Activated naive CD4-positive, alpha-beta T cell treated with anti-CD3 and anti-CD28 coated beads, Interleukin-2, amount 50 U/mL, for 16 hours (primary cell): ENCODE data around the gene PUS7L.
"Not testable (repeated sequence)": the region's sequence is repeated elsewhere in the genome, so short reads cannot be mapped to it uniquely, and the experiment has no call there.

ENCODE experiments used
- DNase-seq: peaks from one replicate; pipeline ENCODE4 v3.0.0-alpha.2; 2020

PUS7L gene

DNA sequence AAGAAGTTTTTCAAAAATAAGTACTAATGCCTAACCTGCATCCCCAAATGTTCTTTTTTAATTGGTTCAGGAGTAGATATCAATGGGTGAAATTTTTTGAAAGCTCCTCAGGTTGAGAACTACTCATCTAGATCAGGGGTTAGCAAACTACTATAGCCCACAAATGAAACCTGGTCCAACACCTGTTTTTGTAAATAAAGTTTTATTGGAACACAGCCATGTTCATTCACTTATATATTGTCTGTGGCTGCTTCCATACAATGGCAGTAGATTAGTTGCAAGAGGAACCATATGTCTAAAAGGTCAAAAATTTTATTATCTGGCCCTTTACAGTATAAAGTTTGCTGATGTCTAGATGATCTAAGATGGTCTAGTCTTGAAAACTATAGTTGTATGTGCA, 13.8 kb downstream of the PUS7L start:
- DNase-seq, result no peak

DNA sequence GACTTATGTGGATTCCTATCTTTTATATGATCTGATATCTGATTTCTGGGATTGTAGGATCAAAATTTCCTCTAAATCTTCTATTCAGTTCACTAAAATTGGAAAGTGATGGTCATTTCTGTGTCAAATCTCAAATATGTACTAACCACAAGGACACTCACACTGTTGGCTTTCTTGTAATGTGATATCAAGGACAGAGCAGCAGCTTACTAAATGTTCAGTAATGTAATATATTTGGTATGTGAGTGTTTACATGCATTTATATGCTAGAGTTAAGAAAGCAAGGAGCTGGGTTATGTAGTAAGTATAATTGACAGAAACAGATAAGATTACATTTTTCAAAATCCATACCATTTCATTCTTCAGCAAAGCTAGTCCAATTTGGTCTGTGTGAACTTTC, 16.5 kb downstream of the PUS7L start:
- DNase-seq, result no peak

DNA sequence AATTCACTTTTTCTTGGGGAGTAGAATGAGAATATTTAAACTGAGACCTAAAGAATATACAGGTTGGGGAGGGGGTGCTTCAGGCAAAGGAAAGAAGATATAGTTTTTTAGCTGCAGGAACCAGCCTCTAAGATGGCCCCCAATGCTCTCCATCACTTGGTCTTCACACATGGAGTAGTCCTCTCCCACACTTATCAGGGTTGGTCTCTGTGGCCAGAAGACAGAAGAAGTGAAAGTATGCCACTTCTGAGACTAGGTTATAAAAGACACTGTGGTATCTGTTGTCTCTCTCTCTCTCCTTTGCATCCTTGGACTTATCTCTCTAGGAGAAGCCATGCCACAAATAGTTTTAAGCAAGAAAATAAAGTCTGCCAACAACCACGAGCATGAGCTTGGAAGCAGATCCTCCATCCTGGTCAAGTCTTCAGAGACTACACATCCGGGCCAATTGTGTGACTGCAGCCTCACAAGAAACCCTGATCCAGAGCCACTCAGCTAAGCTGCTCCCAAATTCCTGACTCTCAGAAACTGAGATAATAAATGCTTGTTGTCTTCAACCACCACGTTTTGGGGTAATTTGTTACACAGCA, 18.0 kb downstream of the PUS7L start:
- DNase-seq, result no peak

DNA sequence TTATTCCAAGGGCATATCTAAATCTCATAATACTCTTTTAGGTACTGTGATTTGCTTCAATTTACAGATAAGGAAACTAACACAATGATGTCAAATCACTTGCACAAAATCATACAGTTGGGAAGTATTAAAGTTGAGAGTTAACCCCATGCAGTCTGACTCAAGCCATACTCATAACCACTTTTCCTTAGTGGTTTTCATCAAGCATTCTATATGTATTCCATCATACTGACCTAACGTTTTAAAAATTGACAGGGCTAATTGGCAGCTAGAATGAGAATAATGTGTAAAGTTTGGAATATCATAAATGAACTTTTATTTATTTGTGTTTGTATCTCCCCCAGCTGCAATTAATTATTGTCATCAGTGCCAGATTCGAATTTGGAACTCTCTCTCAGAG, 20.9 kb downstream of the PUS7L start:
- DNase-seq, result no peak

DNA sequence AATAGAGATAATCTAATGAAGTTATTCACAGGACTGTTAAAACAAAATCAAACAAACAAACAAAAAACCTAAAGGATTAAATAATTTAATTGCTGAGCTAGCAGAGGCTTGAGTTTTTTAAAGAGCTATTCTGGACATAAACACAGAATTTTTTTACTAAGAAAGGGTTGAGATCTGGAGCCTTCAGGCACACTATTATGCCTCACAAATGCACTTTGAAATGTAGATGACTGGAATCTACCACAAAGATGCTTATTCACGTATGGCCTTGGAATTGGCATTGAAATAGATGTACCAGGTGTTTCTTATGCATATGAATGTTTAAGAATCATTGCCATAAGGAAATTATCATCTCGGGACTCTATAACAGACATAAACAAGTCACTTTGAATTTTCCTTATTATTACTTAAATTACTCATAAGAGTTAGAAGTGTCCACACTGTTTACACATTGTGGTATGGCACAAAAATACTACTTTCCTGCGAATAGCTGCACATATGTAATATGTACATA, 21.6 kb downstream of the PUS7L start:
- no peak for DNase-seq

DNA sequence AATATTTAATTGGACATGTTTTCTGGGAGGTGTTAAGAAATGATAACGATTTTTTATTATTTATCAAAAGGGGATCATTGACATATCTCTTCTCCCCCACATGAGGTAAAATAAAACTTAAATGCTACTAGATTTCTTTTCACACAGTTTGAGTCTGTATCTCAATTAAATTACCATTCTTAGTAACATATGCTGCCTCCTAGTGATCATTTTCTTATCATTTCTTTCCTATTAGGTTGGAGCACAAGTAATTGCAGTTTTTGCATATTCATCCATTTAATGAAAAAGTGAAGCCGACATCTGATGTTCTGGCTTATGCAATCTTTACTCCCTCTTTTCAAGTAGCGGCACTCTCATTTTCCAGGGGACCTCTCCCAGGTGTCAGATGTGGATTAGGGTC, 24.9 kb downstream of the PUS7L start:
- DNase-seq, result no peak

DNA sequence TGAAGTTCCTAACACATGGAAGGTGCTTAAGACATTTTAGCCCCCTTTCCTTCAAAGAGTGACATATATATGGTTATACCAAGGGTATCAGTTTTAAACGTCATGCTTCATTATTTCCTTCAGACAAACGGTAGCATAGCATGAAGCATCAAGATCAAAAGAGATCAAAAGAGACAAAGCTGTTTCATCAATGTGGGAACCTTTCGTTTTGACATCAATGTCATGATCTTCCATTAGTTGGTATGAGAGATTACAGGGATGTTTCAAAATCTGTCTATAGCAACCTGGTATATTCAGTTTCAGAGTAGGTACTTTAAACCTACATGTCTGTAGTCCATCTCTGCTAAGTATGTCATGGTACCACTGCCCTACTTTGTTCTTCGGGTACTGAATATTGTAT, 28.3 kb downstream of the PUS7L start:
- DNase-seq, result no peak

DNA sequence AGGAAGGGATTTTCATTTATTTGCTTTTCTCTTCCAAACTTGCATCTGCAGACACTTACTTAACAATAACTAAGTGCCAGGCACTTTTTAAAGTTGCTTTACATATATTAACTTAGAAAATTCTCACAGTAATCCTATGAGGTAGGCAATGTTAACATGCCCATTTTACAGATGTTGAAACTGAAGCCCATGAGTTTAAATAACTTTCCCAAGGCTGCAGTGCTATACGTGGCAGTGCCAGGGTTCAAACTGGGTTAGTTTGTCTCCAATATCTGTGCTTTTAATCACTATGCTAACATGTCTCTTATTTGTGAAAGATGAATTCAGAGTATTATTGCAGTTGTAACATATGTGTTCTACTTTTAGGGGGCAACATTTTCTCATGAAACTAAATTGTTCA, 29.9 kb downstream of the PUS7L start:
- DNase-seq, result no peak

DNA sequence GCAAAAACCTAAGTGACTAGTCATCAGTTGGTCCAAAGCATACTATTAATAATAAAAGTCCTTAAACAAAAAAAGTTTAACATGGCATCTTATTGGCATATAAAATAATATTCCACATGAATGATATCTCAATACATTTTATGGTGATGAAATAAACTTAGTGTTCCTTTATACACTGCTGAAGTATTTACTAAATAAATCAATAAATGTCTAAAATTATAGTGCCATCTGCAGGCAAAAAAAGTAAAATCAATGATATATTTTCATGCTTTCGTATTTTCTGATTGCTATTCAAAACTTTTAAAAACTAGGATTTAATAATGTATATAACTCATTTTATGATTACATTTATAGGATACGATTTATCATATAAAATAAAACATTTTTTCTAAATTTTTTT, 30.5 kb downstream of the PUS7L start:
- no peak for DNase-seq

DNA sequence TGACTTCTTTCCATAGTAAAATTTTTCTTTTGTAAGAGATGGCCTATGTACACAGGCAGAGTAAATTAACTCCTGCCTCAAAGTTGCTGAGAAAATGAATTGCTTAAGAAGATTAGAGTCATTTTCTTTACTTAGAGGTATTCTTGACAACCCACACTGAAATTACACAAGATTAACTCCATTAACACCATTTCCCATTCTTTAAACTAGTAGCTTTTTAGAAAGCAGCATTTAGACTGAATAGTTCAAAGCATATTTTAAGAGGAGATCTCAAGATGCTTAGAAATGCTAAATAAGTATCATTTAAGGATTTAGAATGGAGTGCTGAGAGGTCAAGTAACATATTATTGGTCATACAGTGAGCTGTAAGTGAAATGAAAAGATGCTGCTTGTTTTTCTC, 35.5 kb downstream of the PUS7L start:
- DNase-seq, result no peak

DNA sequence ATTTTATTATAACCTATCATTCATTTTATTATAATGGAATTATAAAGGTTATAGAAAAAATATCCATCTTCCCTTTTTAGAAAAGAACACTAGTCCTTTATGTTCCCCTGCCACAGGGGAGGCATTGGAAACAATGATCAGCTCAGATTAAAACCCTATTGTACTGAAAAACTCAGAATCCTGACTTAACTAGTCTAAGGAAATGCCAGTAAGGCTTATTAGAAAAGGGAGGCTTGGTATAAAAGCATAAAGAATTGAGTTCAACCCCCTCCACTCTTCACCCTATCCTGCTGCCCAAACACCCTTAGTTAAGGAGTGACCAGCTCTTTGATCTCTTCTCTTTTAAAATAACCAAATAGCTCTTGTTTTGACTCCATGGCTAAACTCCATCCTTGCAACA, 36.0 kb downstream of the PUS7L start:
- DNase-seq, result no peak

DNA sequence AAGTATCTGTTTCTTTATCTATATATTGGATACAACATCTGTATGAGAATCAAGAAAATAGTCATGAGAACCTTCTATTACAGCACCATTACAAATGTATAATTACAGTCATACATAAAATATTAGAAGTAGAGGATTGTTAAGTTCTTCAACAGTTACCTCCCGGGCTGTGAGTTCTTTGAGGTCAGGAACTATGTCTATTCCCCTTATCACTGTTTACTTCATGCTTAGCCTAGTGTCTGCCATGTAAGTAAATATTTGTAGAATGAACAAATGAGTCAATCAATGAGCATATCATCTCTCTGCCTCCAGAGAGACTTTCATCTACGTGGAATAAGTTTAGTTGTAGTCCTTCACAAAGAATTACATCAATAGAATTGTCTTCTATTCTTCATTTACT, 47.2 kb downstream of the PUS7L start:
- DNase-seq, result no peak

DNA sequence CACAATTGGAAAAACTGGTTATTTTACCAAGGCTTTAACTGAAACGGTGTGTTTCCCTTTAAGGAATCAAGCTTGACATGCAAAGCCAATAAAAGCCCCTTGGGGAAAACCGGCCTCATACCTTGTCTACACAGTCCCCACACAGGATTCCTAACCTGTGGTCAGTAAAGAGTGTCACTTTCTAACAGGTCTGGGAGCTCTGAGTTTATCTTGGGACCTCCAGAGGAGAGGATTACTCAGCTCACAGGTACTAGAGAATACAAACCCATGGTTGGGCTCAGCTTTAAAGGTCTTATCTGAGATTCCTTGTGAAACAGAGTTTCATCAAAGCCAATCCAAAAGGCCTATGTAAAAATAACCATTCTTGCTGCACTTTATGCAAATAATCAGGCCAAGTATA, 54.8 kb downstream of the PUS7L start:
- not testable (repeated sequence) for DNase-seq

DNA sequence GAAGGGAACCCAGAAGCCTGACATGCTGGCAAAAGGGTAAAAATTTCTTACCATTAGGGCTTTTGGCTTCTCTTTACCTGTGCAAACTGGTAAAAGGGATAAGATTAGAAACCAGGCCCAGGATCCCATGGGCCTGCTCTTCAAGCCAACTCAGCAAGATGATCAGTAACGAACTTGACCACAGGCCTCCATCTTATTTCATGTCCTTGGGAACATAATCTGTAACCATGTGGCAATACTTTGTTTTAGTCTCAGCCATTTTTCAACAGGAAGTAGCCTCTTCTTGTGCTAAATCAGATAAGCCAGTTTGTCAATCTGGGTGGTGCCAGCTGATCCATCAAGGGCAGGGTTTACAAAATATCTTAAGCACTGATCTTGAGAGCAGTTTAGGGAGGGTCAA, 57.4 kb downstream of the PUS7L start:
- not testable (repeated sequence) for DNase-seq

DNA sequence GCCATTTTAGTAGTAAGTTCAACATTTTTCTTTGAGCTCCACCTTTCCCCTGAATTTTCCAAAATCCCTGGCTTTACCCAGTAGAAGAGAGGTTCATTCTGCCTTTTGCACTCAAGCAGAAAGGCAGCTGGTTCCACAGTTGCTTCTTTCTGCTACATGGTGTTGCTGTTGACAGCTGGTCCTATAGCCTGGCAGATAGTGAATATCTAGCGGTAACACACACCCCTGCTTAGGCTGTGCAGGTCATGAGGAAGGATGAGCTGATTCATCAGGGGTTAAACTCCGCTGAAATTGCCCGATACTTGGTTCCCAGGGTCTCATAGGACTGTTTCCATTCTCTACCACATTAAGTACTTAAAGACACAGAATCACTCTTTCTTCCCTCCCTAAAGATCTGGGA, 62.4 kb downstream of the PUS7L start:
- DNase-seq, result no peak

DNA sequence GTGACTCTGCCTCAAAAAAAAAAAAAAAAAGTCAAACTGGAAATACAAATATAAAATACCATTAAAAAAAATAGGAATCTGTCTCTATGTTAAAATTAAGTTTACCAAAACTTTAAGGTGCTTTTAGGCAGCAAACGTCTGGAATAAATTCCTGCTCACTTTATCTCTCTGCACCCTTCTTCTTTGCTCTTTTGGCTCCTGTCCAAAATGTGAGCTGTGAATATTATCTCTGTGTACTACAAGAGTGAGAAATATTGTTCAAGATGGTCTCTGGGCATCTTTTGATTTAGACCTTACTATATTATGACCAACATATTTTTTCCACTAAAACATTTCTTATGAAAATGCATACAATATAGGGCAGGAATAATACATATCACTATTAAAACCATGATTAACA, 63.7 kb downstream of the PUS7L start:
- no peak for DNase-seq

DNA sequence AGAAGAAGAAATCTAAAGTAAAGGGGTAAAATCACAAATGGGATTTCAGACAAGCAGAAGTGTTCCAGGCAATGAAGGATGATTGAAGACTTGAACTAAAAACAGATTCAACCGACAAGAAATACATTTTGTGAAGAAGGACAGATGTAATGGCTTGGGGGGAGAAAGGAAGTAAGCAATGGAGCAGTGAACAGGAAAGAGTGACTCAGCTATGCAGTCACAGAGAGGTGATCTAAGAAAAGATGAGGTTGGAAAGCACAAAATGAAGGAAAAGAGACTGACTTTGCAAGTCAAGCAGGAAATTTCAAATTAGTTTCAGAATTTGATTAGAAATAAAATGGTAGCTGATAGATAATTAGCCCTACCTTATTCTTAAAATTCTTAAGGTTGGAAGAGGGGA, 66.5 kb downstream of the PUS7L start:
- DNase-seq, result no peak

DNA sequence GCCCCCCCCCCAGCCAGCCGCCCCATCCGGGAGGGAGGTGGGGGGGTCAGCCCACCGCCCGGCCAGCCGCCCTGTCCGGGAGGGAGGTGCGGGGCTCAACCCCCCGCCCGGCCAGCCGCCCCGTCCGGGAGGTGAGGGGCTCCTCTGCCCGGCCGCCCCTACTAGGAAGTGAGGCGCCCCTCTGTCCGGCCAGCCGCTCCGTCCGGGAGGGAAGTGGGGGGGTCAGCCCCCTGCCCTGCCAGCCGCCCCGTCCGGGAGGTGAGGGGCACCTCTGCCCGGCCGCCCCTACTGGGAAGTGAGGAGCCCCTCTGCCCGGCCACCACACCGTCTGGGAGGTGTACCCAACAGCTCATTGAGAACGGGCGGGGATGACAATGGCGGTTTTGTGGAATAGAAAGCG, 73.1 kb downstream of the PUS7L start:
- not testable (repeated sequence) for DNase-seq

DNA sequence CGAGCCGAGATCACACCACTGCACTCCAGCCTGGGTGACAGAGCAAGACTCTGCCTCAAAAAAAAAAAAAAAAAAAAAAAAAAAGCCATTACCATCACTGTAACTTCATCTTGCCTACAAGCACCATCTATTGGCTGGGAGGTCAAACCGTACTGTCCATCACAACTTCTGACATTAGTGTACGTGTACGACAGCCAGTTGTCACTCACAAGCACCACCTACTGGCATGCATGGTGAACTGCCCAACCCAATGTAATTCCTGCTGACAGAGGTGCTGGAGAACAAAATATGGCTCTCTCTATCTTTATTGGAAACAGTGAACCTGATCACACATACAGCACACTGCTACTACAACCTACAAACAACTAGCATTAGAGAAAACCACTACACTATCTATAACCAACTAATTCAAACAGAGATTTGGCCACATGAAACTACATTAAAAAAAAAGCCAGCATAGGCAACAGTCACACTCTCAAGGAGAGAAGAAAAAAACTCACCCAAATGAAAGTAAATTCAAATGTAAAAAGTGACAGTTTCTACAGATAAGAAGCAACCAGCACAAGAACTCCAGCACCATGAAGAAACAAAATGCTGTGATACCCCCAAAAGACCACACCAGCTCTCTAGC, 82.3 kb downstream of the PUS7L start:
- DNase-seq, result no peak

DNA sequence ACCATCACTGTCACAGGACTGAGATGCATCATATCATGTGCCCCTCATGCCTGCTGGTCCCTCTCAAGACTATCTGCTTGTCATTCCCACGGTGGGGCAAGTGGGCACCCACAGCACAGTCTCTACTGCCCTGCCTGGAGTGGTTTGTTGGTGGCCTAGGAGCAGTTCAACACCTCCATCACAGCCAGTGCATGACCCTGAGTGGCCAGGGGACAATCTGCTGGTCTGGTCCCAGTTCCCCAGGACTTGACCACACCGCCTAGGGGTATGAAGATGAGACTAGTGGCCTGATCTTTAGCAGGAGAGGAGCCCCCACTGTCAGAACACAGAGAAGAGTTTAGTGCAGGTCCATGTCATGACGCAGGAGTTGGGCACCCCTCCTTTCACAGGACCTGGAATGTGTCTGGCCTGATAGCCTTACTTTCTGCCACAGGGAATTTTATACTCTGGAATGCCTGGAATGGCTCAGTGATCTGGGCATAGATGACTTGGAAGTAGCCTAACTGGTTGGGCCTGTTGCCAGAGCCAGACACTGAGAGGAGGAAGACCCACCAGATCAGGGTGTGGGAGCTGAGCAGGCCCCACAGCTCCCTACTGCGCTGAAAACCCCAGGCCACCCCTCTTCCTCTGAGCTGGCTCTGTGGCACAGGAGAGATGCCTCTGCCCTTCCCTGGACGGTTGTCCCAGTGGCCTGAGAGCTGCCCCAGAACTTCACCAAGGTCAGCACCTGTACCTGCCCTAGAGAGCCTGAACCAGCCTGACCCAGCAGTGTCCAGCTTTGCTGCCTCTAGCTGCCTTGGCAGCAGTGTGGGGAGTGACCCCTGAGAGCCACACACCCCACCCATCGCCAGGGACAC, 83.3 kb downstream of the PUS7L start:
- no peak for DNase-seq

DNA sequence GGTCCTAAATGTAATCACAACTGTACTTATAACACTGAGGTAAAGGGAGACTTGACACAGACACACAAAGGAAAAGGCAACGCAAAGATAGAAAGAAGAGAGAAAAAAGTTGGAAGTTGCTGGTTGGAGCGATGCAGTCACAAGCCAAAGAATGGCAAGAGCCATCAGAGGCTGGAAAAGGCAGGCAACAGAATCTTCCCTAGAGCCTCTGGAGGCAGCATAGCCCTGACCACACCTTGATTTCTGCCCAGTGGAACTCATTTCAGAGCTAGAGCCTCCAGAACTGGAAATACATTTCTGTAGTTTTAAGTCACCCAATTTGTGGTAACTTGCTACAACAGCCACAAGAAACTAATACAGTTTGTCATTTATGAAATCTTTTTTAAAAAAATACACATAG, 89.2 kb downstream of the PUS7L start:
- DNase-seq, result no peak
